Right cardiac atrium (tissue), 5 donors: ENCODE results near the gene DNAI2. TPM values are rescaled to one million over a fixed set of nuclear protein-coding genes. Genes with fewer than 3 reads are reported as not detected.

Source experiments
- ATAC-seq, 2 donors: fragments of 200-7000 bp; cut with Tn5 transposase; one replicate each; pipeline versions ENCODE4 v1.8.0 to v1.9.1; 2020; ENCODE audit warnings: moderate library complexity in 2 of 2, mild to moderate bottlenecking in 1 of 2
- DNase-seq, 3 donors: peaks; one replicate each; pipeline ENCODE4 v3.0.0-alpha.2; 2020
- H3K27ac ChIP-seq: one replicate; pipeline ENCODE4 v1.5.1; 2013; ENCODE audit warnings: mild to moderate bottlenecking, low read length, control low read depth, moderate library complexity
- H3K27me3 ChIP-seq: one replicate; pipeline ENCODE4 v1.6.1; 2013; ENCODE audit not compliant: control insufficient read depth, insufficient read depth
- H3K4me1 ChIP-seq: one replicate; pipeline ENCODE4 v1.6.1; 2013; ENCODE audit warnings: low read length; ENCODE audit not compliant: control insufficient read depth, insufficient read depth
- H3K4me3 ChIP-seq: one replicate; pipeline ENCODE4 v1.5.1; 2013; ENCODE audit warnings: low read length, control low read depth
- H3K9me3 ChIP-seq: one replicate; pipeline ENCODE4 v1.6.1; 2013; ENCODE audit warnings: low read length; ENCODE audit not compliant: control insufficient read depth
- WGBS: extraction: QIAGEN DNeasy Blood & Tissue Kit; methylation state at CpG from one replicate; pipeline ENCODE4 v1.1.7; 2013; 5-methylcytosine and 5-hydroxymethylcytosine counted together
- intact Hi-C, 4 donors: fragments of 100-400 bp; cut with DNase I; formaldehyde crosslinking; loops; one replicate each; pipeline versions ENCODE4 v1.11.0 to v1.14.0; 2022 to 2023
- polyA plus RNA-seq: library from polyadenylated mRNA; stranded (reverse); fragments of 200-250 nt; gene quantifications from one replicate; pipeline ENCODE4 v1.2.3, GENCODE V29; 2013
- total RNA-seq, 4 donors: library from RNA; stranded (reverse); fragmentation: NEBNext Ultra II Directional; extraction: Animal tissue kit (Norgen Biotek cat#: 25700); gene quantifications; one replicate each; pipeline ENCODE4 v1.2.1, GENCODE V29; 2021
- donor health status: healthy with polysubstance abuse.
- donor health status: DM: no; HTN: yes; CAD: no.
- donor health status: DM: no; HTN: no; CAD: no.
- donor health status: DM: no; HTN: yes; CAD: no; lungs with severe emphysema.
- donor health status: DM: yes; HTN: yes; CAD: no.

Gene DNAI2
- total and polyA plus RNA-seq, 5 donors = 0.33 TPM; not detected in 4

DNA sequence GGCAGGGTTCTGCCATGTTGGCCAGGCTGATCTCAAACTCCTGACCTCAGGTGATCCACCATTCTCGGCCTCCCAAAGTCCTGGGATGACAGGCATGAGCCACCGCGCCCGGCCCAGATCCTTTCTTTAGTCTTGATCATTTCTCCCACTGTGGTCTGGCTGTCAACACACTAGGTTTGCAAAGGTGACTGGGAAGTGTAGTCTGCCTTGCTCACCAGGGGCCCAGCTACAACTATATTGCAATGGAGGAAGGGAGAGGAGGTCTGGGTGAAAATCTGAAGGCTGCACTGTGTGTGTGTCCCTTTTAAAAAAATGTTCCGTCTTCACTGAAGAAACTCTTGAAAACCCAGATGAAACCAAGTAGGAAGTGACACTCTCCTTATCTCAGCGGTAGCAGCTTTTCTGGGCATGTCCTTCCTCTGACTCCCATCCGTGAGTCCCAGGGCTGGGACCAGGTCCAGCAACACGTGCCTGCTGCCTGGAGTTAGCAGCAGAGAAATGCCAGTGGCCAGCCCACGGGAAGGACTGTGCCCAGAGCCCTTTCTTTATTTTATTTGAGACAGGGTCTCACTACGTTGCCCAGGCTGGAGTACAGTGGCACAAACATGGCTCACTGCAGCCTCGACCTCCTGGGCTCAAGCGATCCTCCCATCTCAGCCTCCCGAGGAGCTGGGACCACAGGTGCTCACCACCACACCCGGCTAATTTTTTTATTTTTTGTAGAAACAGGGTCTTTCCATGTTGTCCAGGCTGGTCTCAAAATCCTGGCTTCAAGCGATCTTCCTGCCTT is 34.1 kb downstream of the DNAI2 start:
- Histone ChIP-seq H3K27me3 (no peaks in the 10 kb centered on the region), H3K4me3 (no peak overlapping the region), H3K9me3 (peaks cover 2% of the 10 kb centered on the region), H3K27ac (no peak overlapping the region), H3K4me1 (no peaks in the 10 kb centered on the region)
- peak; percentile 82 to 92 for ATAC-seq
- 41% methylated on average over 15 of the region's 15 CpGs for WGBS
- peak; percentile 71 to 86 (median 84) for DNase-seq
- intact Hi-C loops = loop anchor here in 3 of 4 donors (5.0 to 10.0 kb wide), 2 partner anchors 44 to 147 kb away; no protein-coding TSS in a partner anchor

- no peaks in the 10 kb centered on the region for H3K4me1 ChIP-seq
- H3K27ac ChIP-seq = no peak overlapping the region
- ATAC-seq (no peak), DNase-seq (no peak)
- peaks cover 2% of the 10 kb centered on the region for H3K9me3 ChIP-seq
- 77% methylated on average over 12 of the region's 12 CpGs for WGBS
- intact Hi-C loops = loop anchor here in 3 of 4 donors (5.0 to 10.0 kb wide), 2 partner anchors 42 to 145 kb away; no protein-coding TSS in a partner anchor
- no peaks in the 10 kb centered on the region for H3K27me3 ChIP-seq
- no peak overlapping the region for H3K4me3 ChIP-seq
Measured at GRCh38 chr17:74309902-74310301, 35.9 kb downstream of the DNAI2 start.

GRCh38 chr17:74314877-74315276 is 40.8 kb downstream of the DNAI2 start:
- intact Hi-C loops = no loop called here
- DNase-seq = no peak
- H3K27me3 ChIP-seq = no peaks in the 10 kb centered on the region
- no peak for ATAC-seq
- H3K4me1 ChIP-seq = no peaks in the 10 kb centered on the region
- H3K4me3 ChIP-seq = no peak overlapping the region
- H3K27ac ChIP-seq = no peak overlapping the region
- 90% methylated on average over 15 of the region's 15 CpGs for WGBS
- peaks cover 2% of the 10 kb centered on the region for H3K9me3 ChIP-seq

DNA sequence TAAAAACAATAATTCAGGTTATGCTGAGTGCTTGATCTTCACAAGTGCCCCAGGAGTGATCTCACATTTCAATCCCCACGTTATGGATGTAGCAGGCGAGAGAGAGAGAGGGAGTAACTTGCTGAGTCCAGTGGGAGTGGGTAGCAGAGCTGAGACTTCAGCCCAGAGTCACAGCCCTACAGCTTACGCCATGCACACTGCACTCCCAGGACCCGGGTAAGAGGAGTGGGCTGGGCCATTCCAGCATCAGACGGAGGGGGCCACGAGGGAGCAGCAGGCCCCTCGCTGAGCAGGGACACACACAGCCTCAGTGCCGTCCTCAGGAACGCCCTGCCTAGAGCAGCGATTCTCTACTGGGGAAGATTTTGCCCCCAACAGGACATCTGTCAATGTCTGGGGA is 42.2 kb downstream of the DNAI2 start:
- H3K4me3 ChIP-seq = no peak overlapping the region
- H3K27ac ChIP-seq = no peak overlapping the region
- no peaks in the 10 kb centered on the region for H3K4me1 ChIP-seq
- intact Hi-C loops = no loop called here
- H3K9me3 ChIP-seq = peaks cover 2% of the 10 kb centered on the region
- WGBS = 59% methylated on average over 10 of the region's 10 CpGs
- DNase-seq (no peak), ATAC-seq (no peak)
- H3K27me3 ChIP-seq = no peaks in the 10 kb centered on the region

- peak; percentile 8 to 38 for ATAC-seq
- H3K4me3 ChIP-seq = no peak overlapping the region
Measured at GRCh38 chr17:74317071-74317470, 43.0 kb downstream of the DNAI2 start.

GRCh38 chr17:74318391-74318790 is 44.4 kb downstream of the DNAI2 start:
- ATAC-seq (no peak), DNase-seq (no peak)
- Histone ChIP-seq H3K27me3 (no peaks in the 10 kb centered on the region), H3K27ac (no peak overlapping the region), H3K4me1 (no peaks in the 10 kb centered on the region), H3K9me3 (no peaks in the 10 kb centered on the region), H3K4me3 (no peak overlapping the region)
- intact Hi-C loops = no loop called here
- 92% methylated on average over 10 of the region's 10 CpGs for WGBS

More at GRCh38 chr17:74317071-74317470, 43.0 kb downstream of the DNAI2 start:
- no peak for DNase-seq
- Histone ChIP-seq H3K27ac (no peak overlapping the region), H3K4me1 (no peaks in the 10 kb centered on the region), H3K27me3 (no peaks in the 10 kb centered on the region), H3K9me3 (peaks cover 2% of the 10 kb centered on the region)
- intact Hi-C loops = no loop called here
- WGBS = 67% methylated on average over 16 of the region's 16 CpGs

DNA sequence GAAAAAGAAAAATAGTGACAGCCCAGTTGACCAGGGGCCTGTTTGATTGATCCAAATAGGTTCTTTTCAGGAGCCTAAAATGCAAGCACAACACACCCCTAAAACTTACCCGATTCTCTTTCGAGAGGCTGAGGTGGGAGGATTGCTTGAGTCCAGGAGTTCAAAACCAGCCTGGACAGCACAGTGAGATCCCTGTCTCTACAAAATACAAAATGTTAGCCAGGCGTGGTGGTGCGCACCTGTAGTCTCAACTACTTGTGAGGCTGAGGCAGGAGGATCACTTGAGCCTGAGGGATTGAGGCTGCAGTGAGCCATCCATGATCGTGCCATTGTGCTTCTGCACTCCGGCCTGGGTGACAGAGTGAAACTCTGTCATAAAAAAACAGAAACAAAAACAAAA is 50.5 kb downstream of the DNAI2 start:
- Histone ChIP-seq H3K4me3 (no peak overlapping the region), H3K27me3 (no peaks in the 10 kb centered on the region), H3K27ac (no peak overlapping the region), H3K9me3 (no peaks in the 10 kb centered on the region), H3K4me1 (no peaks in the 10 kb centered on the region)
- 92% methylated on average over 6 of the region's 6 CpGs for whole genome bisulfite sequencing
- no peak for DNase-seq
- intact Hi-C loops = no loop called here
- ATAC-seq = no peak

DNA sequence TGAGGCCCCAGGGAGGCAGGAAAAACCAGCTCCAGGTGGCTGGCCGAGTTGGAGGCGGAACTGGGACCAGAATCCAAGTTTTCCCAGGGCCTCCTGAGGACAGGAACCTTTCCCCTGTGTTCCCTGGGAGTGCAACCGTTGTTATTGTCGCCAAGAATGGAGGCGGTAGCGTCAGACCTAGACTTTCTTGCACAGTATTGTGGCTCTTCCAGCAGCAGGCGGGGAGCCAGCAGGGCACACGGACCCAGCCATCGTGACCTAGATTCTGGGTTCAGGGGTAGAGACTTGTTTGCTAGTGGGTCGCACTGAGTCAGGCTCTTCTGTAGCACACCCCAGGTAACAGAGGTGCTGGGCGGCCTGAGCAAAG is 51.3 kb downstream of the DNAI2 start:
- Histone ChIP-seq H3K27ac (no peak overlapping the region), H3K4me3 (no peak overlapping the region), H3K4me1 (no peaks in the 10 kb centered on the region), H3K9me3 (no peaks in the 10 kb centered on the region), H3K27me3 (no peaks in the 10 kb centered on the region)
- intact Hi-C loops = no loop called here
- WGBS = 24% methylated on average over 11 of the region's 11 CpGs
- ATAC-seq = peak; percentile 45 to 49
- DNase-seq = peak in 2 of 3 donors; percentile 46 to 64

DNA sequence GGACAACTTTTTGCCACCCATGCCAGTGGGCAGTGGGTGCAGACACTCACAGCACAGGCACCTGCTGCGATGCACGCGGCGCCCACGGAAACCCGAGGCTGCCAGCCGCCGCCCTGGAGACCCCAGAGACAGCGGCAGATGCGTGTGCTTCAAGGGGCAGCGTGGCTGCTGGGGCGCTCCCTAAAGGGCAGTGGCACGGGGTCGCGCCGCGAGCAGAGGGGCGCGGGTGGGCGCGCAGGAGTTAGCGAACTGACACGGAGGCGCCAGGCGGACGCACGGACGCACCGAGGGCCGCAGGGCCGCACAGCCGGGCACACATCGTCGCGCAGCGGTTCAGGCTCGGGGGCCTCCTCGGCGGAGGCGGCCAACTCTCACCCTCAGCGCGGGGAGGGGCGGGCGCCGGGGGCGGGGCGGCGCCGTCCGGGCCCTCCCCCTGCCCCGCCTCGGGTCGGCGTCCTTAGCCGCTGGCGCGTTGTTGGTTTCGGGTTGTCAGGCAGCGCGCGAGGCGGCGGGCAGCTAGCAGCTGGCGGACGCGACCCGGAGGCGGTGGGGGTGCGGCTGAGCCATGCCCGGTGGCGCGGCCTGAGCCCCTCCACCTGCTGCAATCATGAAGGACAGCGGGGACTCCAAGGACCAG is 51.8 kb downstream of the DNAI2 start, which contains the start of gene KIF19:
TSS of gene KIF19 (plus strand) at position 484 of the 637 bp plus-strand sequence. CDS start at position 608, 124 bp downstream.
- no peaks in the 10 kb centered on the region for H3K4me1 ChIP-seq
- no peaks in the 10 kb centered on the region for H3K27me3 ChIP-seq
- 3% methylated on average over 73 of the region's 73 CpGs for WGBS
- H3K27ac ChIP-seq = no peak within 1 kb of the TSS
- ATAC-seq = peak; percentile 87 to 90
- peak within 1 kb of the TSS; percentile 26 for H3K4me3 ChIP-seq
- intact Hi-C loops = no loop called here
- peak; percentile 62 to 85 (median 84) for DNase-seq
- H3K9me3 ChIP-seq = no peaks in the 10 kb centered on the region

DNA sequence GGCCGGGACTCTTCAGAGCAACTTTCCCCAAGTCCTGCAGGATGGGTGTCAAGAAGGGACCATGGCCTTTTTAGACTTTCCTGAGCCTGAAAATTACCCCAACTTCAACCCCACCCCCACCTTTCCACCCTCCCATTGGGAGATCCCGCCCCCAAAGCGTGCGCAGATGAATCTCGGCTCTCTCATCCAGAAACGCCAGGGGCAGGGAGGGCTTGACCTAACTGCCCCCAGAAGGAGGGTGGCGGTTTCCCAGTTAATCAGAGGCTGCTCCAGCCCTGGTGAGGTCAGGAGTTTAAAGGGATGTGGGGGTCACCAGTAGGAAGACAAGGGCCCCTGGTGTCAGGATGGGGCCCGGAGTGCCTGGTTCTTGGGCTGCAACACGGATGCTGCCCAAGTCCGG is 52.5 kb downstream of the DNAI2 start:
- Histone ChIP-seq H3K4me1 (no peaks in the 10 kb centered on the region), H3K27ac (no peak overlapping the region), H3K4me3 (peak overlapping the region; percentile 26), H3K9me3 (no peaks in the 10 kb centered on the region), H3K27me3 (no peaks in the 10 kb centered on the region)
- WGBS = 34% methylated on average over 10 of the region's 10 CpGs
- intact Hi-C loops = no loop called here
- ATAC-seq (no peak), DNase-seq (no peak)

GRCh38 chr17:74328487-74328886 is 54.5 kb downstream of the DNAI2 start:
- 98% methylated on average over 3 of the region's 3 CpGs for WGBS
- intact Hi-C loops = no loop called here
- no peaks in the 10 kb centered on the region for H3K27me3 ChIP-seq

More at GRCh38 chr17:74328487-74328886, 54.5 kb downstream of the DNAI2 start:
- ATAC-seq (no peak), DNase-seq (no peak)
- no peak overlapping the region for H3K27ac ChIP-seq
- no peaks in the 10 kb centered on the region for H3K9me3 ChIP-seq
- H3K4me3 ChIP-seq = no peak overlapping the region
- no peaks in the 10 kb centered on the region for H3K4me1 ChIP-seq
